ENCODE data around the gene TARS2. TPM values are rescaled to one million over a fixed set of nuclear protein-coding genes. Genes with fewer than 3 reads are reported as not detected.

The TARS2 gene
- total RNA-seq, result 15.3 TPM
- polyA plus RNA-seq (ENCODE audit: insufficient read depth in 1 of 8, insufficient read length in 8 of 8, low replicate concordance in 1 of 8), result 10 to 100 TPM; 15.2 to 28.0 (median 17.7) TPM
- long read RNA-seq, donor 1, partial matches to known transcripts, result 0 of 3 reads
- long read RNA-seq, donor 1, other reads (novel, unspliced or antisense), result 0 of 3 reads
- long read RNA-seq, donor 2, result 0 reads
- long read RNA-seq, donor 3, partial matches to known transcripts, result 0 of 8 reads
- long read RNA-seq, donor 3, other reads (novel, unspliced or antisense), result 0 of 8 reads
- long read RNA-seq, donor 4, result 0 reads
- long read RNA-seq, donor 5, partial matches to known transcripts, result 6 of 11 reads
- long read RNA-seq, donor 5, other reads (novel, unspliced or antisense), result 0 of 11 reads
- long read RNA-seq, donor 6, partial matches to known transcripts, result 0 of 3 reads
- long read RNA-seq, donor 6, other reads (novel, unspliced or antisense), result 0 of 3 reads
- long read RNA-seq, donor 7, partial matches to known transcripts, result 0 of 3 reads
- long read RNA-seq, donor 7, other reads (novel, unspliced or antisense), result 0 of 3 reads
- long read RNA-seq, donor 8, partial matches to known transcripts, result 0 of 2 reads
- long read RNA-seq, donor 8, other reads (novel, unspliced or antisense), result 0 of 2 reads
- long read RNA-seq, donor 9, partial matches to known transcripts, result 0 of 1 reads
- long read RNA-seq, donor 9, other reads (novel, unspliced or antisense), result 0 of 1 reads
- long read RNA-seq, donor 10, partial matches to known transcripts, result 0 of 4 reads
- long read RNA-seq, donor 10, other reads (novel, unspliced or antisense), result 0 of 4 reads
- long read RNA-seq, donor 11, partial matches to known transcripts, result 0 of 8 reads
- long read RNA-seq, donor 11, other reads (novel, unspliced or antisense), result 0 of 8 reads

GRCh38 chr1:150486966-150487762 is at the start of gene TARS2:
Gene TARS2 (plus strand): TSS chr1:150487419. CDS start chr1:150487451, 32 bp downstream.
- H3K4me3 ChIP-seq (ENCODE audit: low read length), result peak within 1 kb of the TSS; percentile 96
- H3K36me3 ChIP-seq (ENCODE audit: control insufficient read depth, insufficient read depth, low read length), result peaks cover 28% of the 10 kb centered on the region
- 0% methylated on average over 21 of the region's 30 CpGs for WGBS (ENCODE audit: insufficient coverage)
- no peaks in the 10 kb centered on the region for H3K9me3 ChIP-seq (replicated peaks; ENCODE audit: control insufficient read depth, low read depth, low read length)
- peak within 1 kb of the TSS; percentile 90 for H3K27ac ChIP-seq (ENCODE audit: low read length)
- no peaks in the 10 kb centered on the region for H3K27me3 ChIP-seq (ENCODE audit: control insufficient read depth, insufficient read depth, low read length)
- peaks cover 8% of the 10 kb centered on the region for H3K4me1 ChIP-seq (ENCODE audit: control insufficient read depth, insufficient read depth, low read length)
- DNase-seq, result peak; percentile 100

GRCh38 chr1:150441121-150441520 is 46.1 kb upstream of the TARS2 start:
- no peak for DNase-seq
- Histone ChIP-seq H3K9me3 (replicated peaks; ENCODE audit: control insufficient read depth, low read depth, low read length) (no peaks in the 10 kb centered on the region), H3K36me3 (ENCODE audit: control insufficient read depth, insufficient read depth, low read length) (peaks cover 25% of the 10 kb centered on the region), H3K4me3 (ENCODE audit: low read length) (no peak overlapping the region), H3K27ac (ENCODE audit: low read length) (no peak overlapping the region), H3K27me3 (ENCODE audit: control insufficient read depth, insufficient read depth, low read length) (no peaks in the 10 kb centered on the region), H3K4me1 (ENCODE audit: control insufficient read depth, insufficient read depth, low read length) (no peaks in the 10 kb centered on the region)
- 81% methylated on average over 2 of the region's 2 CpGs for WGBS (ENCODE audit: insufficient coverage)

- no peaks in the 10 kb centered on the region for H3K27me3 ChIP-seq (ENCODE audit: control insufficient read depth, insufficient read depth, low read length)
- no peak overlapping the region for H3K27ac ChIP-seq (ENCODE audit: low read length)
- no peak overlapping the region for H3K4me3 ChIP-seq (ENCODE audit: low read length)
- no peak for DNase-seq
- no peaks in the 10 kb centered on the region for H3K4me1 ChIP-seq (ENCODE audit: control insufficient read depth, insufficient read depth, low read length)
- WGBS (ENCODE audit: insufficient coverage), result no CpG with 5 or more reads among the region's 1 CpG
- H3K9me3 ChIP-seq (replicated peaks; ENCODE audit: control insufficient read depth, low read depth, low read length), result no peaks in the 10 kb centered on the region
- H3K36me3 ChIP-seq (ENCODE audit: control insufficient read depth, insufficient read depth, low read length), result peaks cover 25% of the 10 kb centered on the region
These were observed 43.0 kb upstream of the TARS2 start for GRCh38 chr1:150444232-150444631.

- no peak overlapping the region for H3K4me3 ChIP-seq (ENCODE audit: low read length)
- DNase-seq, result no peak
- no CpG with 5 or more reads among the region's 4 CpGs for WGBS (ENCODE audit: insufficient coverage)
- no peaks in the 10 kb centered on the region for H3K4me1 ChIP-seq (ENCODE audit: control insufficient read depth, insufficient read depth, low read length)
- H3K27me3 ChIP-seq (ENCODE audit: control insufficient read depth, insufficient read depth, low read length), result no peaks in the 10 kb centered on the region
- H3K9me3 ChIP-seq (replicated peaks; ENCODE audit: control insufficient read depth, low read depth, low read length), result no peaks in the 10 kb centered on the region
- no peak overlapping the region for H3K27ac ChIP-seq (ENCODE audit: low read length)
- H3K36me3 ChIP-seq (ENCODE audit: control insufficient read depth, insufficient read depth, low read length), result peaks cover 41% of the 10 kb centered on the region
These were observed 31.0 kb upstream of the TARS2 start for GRCh38 chr1:150456146-150456647.

GRCh38 chr1:150464422-150464826 is 22.8 kb upstream of the TARS2 start:
- Histone ChIP-seq H3K4me3 (ENCODE audit: low read length) (no peak overlapping the region), H3K4me1 (ENCODE audit: control insufficient read depth, insufficient read depth, low read length) (no peaks in the 10 kb centered on the region), H3K9me3 (replicated peaks; ENCODE audit: control insufficient read depth, low read depth, low read length) (no peaks in the 10 kb centered on the region), H3K27me3 (ENCODE audit: control insufficient read depth, insufficient read depth, low read length) (no peaks in the 10 kb centered on the region), H3K36me3 (ENCODE audit: control insufficient read depth, insufficient read depth, low read length) (peaks cover 48% of the 10 kb centered on the region), H3K27ac (ENCODE audit: low read length) (no peak overlapping the region)
- peak; percentile 60 for DNase-seq
- 16% methylated on average over 2 of the region's 4 CpGs for WGBS (ENCODE audit: insufficient coverage)

GRCh38 chr1:150466964-150467363 is 20.3 kb upstream of the TARS2 start:
- no peak overlapping the region for H3K4me3 ChIP-seq (ENCODE audit: low read length)
- H3K36me3 ChIP-seq (ENCODE audit: control insufficient read depth, insufficient read depth, low read length), result peaks cover 50% of the 10 kb centered on the region
- H3K27ac ChIP-seq (ENCODE audit: low read length), result no peak overlapping the region
- H3K9me3 ChIP-seq (replicated peaks; ENCODE audit: control insufficient read depth, low read depth, low read length), result no peaks in the 10 kb centered on the region
- DNase-seq, result no peak
- H3K27me3 ChIP-seq (ENCODE audit: control insufficient read depth, insufficient read depth, low read length), result no peaks in the 10 kb centered on the region
- H3K4me1 ChIP-seq (ENCODE audit: control insufficient read depth, insufficient read depth, low read length), result no peaks in the 10 kb centered on the region

- peaks cover 53% of the 10 kb centered on the region for H3K36me3 ChIP-seq (ENCODE audit: control insufficient read depth, insufficient read depth, low read length)
- no peaks in the 10 kb centered on the region for H3K4me1 ChIP-seq (ENCODE audit: control insufficient read depth, insufficient read depth, low read length)
- H3K27me3 ChIP-seq (ENCODE audit: control insufficient read depth, insufficient read depth, low read length), result no peaks in the 10 kb centered on the region
- no peak overlapping the region for H3K4me3 ChIP-seq (ENCODE audit: low read length)
- DNase-seq, result no peak
- no CpG with 5 or more reads among the region's 1 CpG for WGBS (ENCODE audit: insufficient coverage)
- no peaks in the 10 kb centered on the region for H3K9me3 ChIP-seq (replicated peaks; ENCODE audit: control insufficient read depth, low read depth, low read length)
- H3K27ac ChIP-seq (ENCODE audit: low read length), result no peak overlapping the region
These were observed 17.9 kb upstream of the TARS2 start for GRCh38 chr1:150469291-150469690.

- H3K27ac ChIP-seq (ENCODE audit: low read length), result no peak overlapping the region
These were observed 14.5 kb upstream of the TARS2 start for GRCh38 chr1:150472601-150473200.

GRCh38 chr1:150473659-150474058 is 13.6 kb upstream of the TARS2 start:
- WGBS (ENCODE audit: insufficient coverage), result 60% methylated on average over 1 of the region's 4 CpGs
- Histone ChIP-seq H3K27me3 (ENCODE audit: control insufficient read depth, insufficient read depth, low read length) (no peaks in the 10 kb centered on the region), H3K4me1 (ENCODE audit: control insufficient read depth, insufficient read depth, low read length) (peaks cover 4% of the 10 kb centered on the region), H3K4me3 (ENCODE audit: low read length) (no peak overlapping the region), H3K27ac (ENCODE audit: low read length) (no peak overlapping the region), H3K36me3 (ENCODE audit: control insufficient read depth, insufficient read depth, low read length) (peaks cover 32% of the 10 kb centered on the region), H3K9me3 (replicated peaks; ENCODE audit: control insufficient read depth, low read depth, low read length) (no peaks in the 10 kb centered on the region)
- peak; percentile 23 for DNase-seq

More at GRCh38 chr1:150472601-150473200, 14.5 kb upstream of the TARS2 start:
- Histone ChIP-seq H3K9me3 (replicated peaks; ENCODE audit: control insufficient read depth, low read depth, low read length) (no peaks in the 10 kb centered on the region), H3K36me3 (ENCODE audit: control insufficient read depth, insufficient read depth, low read length) (peaks cover 35% of the 10 kb centered on the region), H3K27me3 (ENCODE audit: control insufficient read depth, insufficient read depth, low read length) (no peaks in the 10 kb centered on the region), H3K4me3 (ENCODE audit: low read length) (no peak overlapping the region), H3K4me1 (ENCODE audit: control insufficient read depth, insufficient read depth, low read length) (peaks cover 4% of the 10 kb centered on the region)
- 87% methylated on average over 8 of the region's 10 CpGs for WGBS (ENCODE audit: insufficient coverage)
- no peak for DNase-seq
